ENCODE data around the gene BOK.

Gene BOK

DNA sequence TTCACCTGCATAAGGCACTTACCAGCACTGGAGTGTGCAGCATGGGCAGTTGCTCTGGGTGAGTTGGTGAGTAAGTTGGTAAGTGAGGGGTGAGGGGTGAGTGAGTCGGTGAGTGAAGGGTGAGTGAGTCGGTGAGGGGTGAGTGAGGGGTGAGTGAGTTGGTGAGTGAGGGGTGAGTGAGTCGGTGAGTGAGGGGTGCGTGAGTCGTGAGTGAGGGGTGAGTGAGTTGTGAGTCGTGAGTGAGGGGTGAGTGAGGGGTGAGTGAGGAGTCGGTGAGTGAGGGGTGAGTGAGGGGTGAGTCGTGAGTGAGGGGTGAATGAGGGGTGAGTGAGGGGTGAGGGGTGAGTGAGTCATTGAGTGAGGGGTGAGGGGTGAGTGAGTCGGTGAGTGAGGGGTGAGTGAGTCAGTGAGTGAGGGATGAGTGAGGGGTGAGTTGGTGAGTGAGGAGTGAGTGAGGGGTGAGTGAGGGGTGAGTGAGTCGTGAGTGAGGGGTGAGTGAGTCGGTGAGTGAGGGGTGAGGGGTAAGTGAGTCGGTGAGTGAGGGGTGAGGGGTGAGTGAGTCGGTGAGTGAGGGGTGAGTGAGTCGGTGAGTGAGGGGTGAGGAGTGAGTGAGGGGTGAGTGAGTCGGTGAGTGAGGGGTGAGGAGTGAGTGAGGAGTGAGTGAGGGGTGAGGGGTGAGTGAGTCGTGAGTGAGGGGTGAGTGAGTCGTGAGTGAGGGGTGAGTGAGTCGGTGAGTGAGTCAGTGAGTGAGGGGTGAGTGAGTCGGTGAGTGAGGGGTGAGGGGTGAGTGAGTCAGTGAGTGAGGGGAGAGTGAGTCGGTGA, 61.3 kb downstream of the BOK start:
- DNase-seq (ENCODE audit: low read depth), result no peak
- TF ChIP-seq, protein P1, sequence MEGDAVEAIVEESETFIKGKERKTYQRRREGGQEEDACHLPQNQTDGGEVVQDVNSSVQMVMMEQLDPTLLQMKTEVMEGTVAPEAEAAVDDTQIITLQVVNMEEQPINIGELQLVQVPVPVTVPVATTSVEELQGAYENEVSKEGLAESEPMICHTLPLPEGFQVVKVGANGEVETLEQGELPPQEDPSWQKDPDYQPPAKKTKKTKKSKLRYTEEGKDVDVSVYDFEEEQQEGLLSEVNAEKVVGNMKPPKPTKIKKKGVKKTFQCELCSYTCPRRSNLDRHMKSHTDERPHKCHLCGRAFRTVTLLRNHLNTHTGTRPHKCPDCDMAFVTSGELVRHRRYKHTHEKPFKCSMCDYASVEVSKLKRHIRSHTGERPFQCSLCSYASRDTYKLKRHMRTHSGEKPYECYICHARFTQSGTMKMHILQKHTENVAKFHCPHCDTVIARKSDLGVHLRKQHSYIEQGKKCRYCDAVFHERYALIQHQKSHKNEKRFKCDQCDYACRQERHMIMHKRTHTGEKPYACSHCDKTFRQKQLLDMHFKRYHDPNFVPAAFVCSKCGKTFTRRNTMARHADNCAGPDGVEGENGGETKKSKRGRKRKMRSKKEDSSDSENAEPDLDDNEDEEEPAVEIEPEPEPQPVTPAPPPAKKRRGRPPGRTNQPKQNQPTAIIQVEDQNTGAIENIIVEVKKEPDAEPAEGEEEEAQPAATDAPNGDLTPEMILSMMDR (conservative IDR thresholded peaks at IDR 0.05; ENCODE audit: low read depth, low read length), result no peak
- no peak overlapping the region for H3K4me3 ChIP-seq (ENCODE audit: low read length)

DNA sequence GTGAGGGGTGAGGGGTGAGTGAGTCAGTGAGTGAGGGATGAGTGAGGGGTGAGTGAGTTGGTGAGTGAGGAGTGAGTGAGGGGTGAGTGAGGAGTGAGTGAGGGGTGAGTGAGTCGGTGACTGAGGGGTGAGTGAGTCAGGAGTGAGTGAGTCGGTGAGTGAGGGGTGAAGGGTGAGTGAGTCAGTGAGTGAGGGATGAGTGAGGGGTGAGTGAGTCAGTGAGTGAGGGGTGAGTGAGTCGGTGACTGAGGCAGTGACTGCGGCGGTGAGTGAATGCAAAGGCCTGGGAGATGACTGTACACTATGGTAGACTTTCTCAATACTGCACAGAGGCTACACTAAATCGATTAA, 61.8 kb downstream of the BOK start:
- H3K4me3 ChIP-seq (ENCODE audit: low read length), result no peak overlapping the region
- TF ChIP-seq, protein P1 (conservative IDR thresholded peaks at IDR 0.05; ENCODE audit: low read depth, low read length), result no peak
- no peak for DNase-seq (ENCODE audit: low read depth)
